ENCODE data around the gene EFS. TPM values are rescaled to one million over a fixed set of nuclear protein-coding genes. Genes with fewer than 3 reads are reported as not detected.

EFS gene
- total RNA-seq, 2 experiments from 2014 or later = not detected

GRCh38 chr14:23372509-23372908 is 7.5 kb upstream of the EFS start, which contains the start of gene IL25:
Gene IL25 (plus strand): TSS chr14:23372809.
- BruUV-seq (replicated peaks) = no TSS peak
- ChIA-PET POLR2A (no interaction called here), CTCF (ENCODE audit: unreplicated experiment) (no interaction called here)
- no peaks in the 10 kb centered on the region for H3K4me1 ChIP-seq (ENCODE audit: insufficient read depth, low read length, poor library complexity, severe bottlenecking)
- no peaks in the 10 kb centered on the region for H4K20me1 ChIP-seq (ENCODE audit: insufficient read depth, low read length)
- TF ChIP-seq EZH2phosphoT487 (IDR thresholded peaks at IDR 0.05; ENCODE audit: borderline replicate concordance, low read depth, low read length) (no peak), CTCF (conservative IDR thresholded peaks at IDR 0.05; ENCODE audit: low read length) (no peak)
- intact Hi-C loops (cut with micrococcal nuclease; ENCODE audit: unreplicated experiment) = no loop called here
- H3K36me3 ChIP-seq (ENCODE audit: insufficient read depth, low read length) = no peaks in the 10 kb centered on the region
- H3K9me2 ChIP-seq (ENCODE audit: insufficient read depth, low read length) = no peaks in the 10 kb centered on the region
- H3K79me2 ChIP-seq (ENCODE audit: insufficient read depth, low read depth, low read length) = no peaks in the 10 kb centered on the region
- H3K4me2 ChIP-seq (ENCODE audit: low read length) = no peak within 1 kb of the TSS
- no peak for DNase-seq (ENCODE audit: low spot score)
- H3K27ac ChIP-seq (ENCODE audit: low read depth, low read length, poor library complexity, severe bottlenecking) = no peak within 1 kb of the TSS
- no peaks in the 10 kb centered on the region for H3K9me3 ChIP-seq (ENCODE audit: low read length)
- H2AFZ ChIP-seq (ENCODE audit: low read length) = no peak within 1 kb of the TSS
- no peak within 1 kb of the TSS for H3K4me3 ChIP-seq (ENCODE audit: low read depth, low read length, poor library complexity, severe bottlenecking)

- CTCF ChIA-PET (ENCODE audit: unreplicated experiment) = no interaction called here
- Histone ChIP-seq H2AFZ (ENCODE audit: low read length) (no peak overlapping the region), H3K9me3 (ENCODE audit: low read length) (no peaks in the 10 kb centered on the region), H3K79me2 (ENCODE audit: insufficient read depth, low read depth, low read length) (no peaks in the 10 kb centered on the region), H3K27ac (ENCODE audit: low read depth, low read length, poor library complexity, severe bottlenecking) (no peak overlapping the region), H3K4me3 (ENCODE audit: low read depth, low read length, poor library complexity, severe bottlenecking) (no peak overlapping the region), H3K36me3 (ENCODE audit: insufficient read depth, low read length) (no peaks in the 10 kb centered on the region), H3K4me2 (ENCODE audit: low read length) (no peak overlapping the region), H3K9me2 (ENCODE audit: insufficient read depth, low read length) (no peaks in the 10 kb centered on the region), H3K4me1 (ENCODE audit: insufficient read depth, low read length, poor library complexity, severe bottlenecking) (no peaks in the 10 kb centered on the region), H4K20me1 (ENCODE audit: insufficient read depth, low read length) (no peaks in the 10 kb centered on the region)
- POLR2A ChIA-PET = interaction anchor here (0.6 kb wide), 1 partner anchor 138 kb away, joined by 3 read pairs; no protein-coding TSS in a partner anchor
- no peak for DNase-seq (ENCODE audit: low spot score)
- intact Hi-C loops (cut with micrococcal nuclease; ENCODE audit: unreplicated experiment) = no loop called here
- TF ChIP-seq CTCF (conservative IDR thresholded peaks at IDR 0.05; ENCODE audit: low read length) = no peak
- TF ChIP-seq EZH2phosphoT487 (IDR thresholded peaks at IDR 0.05; ENCODE audit: borderline replicate concordance, low read depth, low read length) = no peak
- no TSS peak for BruUV-seq (replicated peaks)
Observed at GRCh38 chr14:23371865-23372264, 6.9 kb upstream of the EFS start.

GRCh38 chr14:23370221-23370620 is 5.2 kb upstream of the EFS start:
- ChIA-PET CTCF (ENCODE audit: unreplicated experiment) (interaction anchor here (0.6 kb wide), 2 partner anchors 13 to 20 kb away, joined by 3 to 8 read pairs; no protein-coding TSS in a partner anchor), POLR2A (no interaction called here)
- BruUV-seq (replicated peaks) = no TSS peak
- H2AFZ ChIP-seq (ENCODE audit: low read length) = no peak overlapping the region
- H3K4me3 ChIP-seq (ENCODE audit: low read depth, low read length, poor library complexity, severe bottlenecking) = no peak overlapping the region
- no peak for DNase-seq (ENCODE audit: low spot score)
- H3K4me2 ChIP-seq (ENCODE audit: low read length) = no peak overlapping the region
- H3K36me3 ChIP-seq (ENCODE audit: insufficient read depth, low read length) = no peaks in the 10 kb centered on the region
- no peaks in the 10 kb centered on the region for H3K9me3 ChIP-seq (ENCODE audit: low read length)
- no peaks in the 10 kb centered on the region for H3K9me2 ChIP-seq (ENCODE audit: insufficient read depth, low read length)
- TF ChIP-seq EZH2phosphoT487 (IDR thresholded peaks at IDR 0.05; ENCODE audit: borderline replicate concordance, low read depth, low read length) (no peak), CTCF (conservative IDR thresholded peaks at IDR 0.05; ENCODE audit: low read length) (no peak)
- H4K20me1 ChIP-seq (ENCODE audit: insufficient read depth, low read length) = no peaks in the 10 kb centered on the region
- intact Hi-C loops (cut with micrococcal nuclease; ENCODE audit: unreplicated experiment) = no loop called here
- H3K4me1 ChIP-seq (ENCODE audit: insufficient read depth, low read length, poor library complexity, severe bottlenecking) = no peaks in the 10 kb centered on the region
- H3K27ac ChIP-seq (ENCODE audit: low read depth, low read length, poor library complexity, severe bottlenecking) = no peak overlapping the region
- no peaks in the 10 kb centered on the region for H3K79me2 ChIP-seq (ENCODE audit: insufficient read depth, low read depth, low read length)

Data from OCI-LY7 (cell line).